ENCODE data around the gene RARB. TPM values are rescaled to one million over a fixed set of nuclear protein-coding genes. Genes with fewer than 3 reads are reported as not detected.

Gene RARB
- total and polyA plus RNA-seq, 2 of the 13 experiments (the other 11 are each of a cell fraction or from before 2014, with no cell fraction given), result 0.16 TPM; not detected in 1

- Histone ChIP-seq H3K36me3 (replicated peaks in 1 of 2; ENCODE audit: control insufficient read depth in 1 of 2, insufficient read depth in 2 of 2, low read length in 2 of 2) (no peaks in the 10 kb centered on the region), H3K4me3 (replicated peaks in 1 of 3; ENCODE audit: insufficient read depth in 1 of 3, low read depth in 2 of 3, low read length in 3 of 3) (no peak overlapping the region), H4K20me1 (ENCODE audit: insufficient read depth, low read length) (no peaks in the 10 kb centered on the region), H3K9ac (ENCODE audit: insufficient read depth, low read depth, low read length) (no peak overlapping the region), H3K4me2 (ENCODE audit: low read depth, low read length) (no peak overlapping the region), H3K79me2 (ENCODE audit: insufficient read depth, low read length) (no peaks in the 10 kb centered on the region), H3K9me3 (ENCODE audit: low read length) (no peaks in the 10 kb centered on the region), H2AFZ (ENCODE audit: low read length) (no peak overlapping the region), H3K4me1 (ENCODE audit: insufficient read depth, low read length) (no peaks in the 10 kb centered on the region), H3K27ac (ENCODE audit: extremely low read length, insufficient read depth, low read length) (no peak overlapping the region), H3K27me3 (ENCODE audit: control insufficient read depth in 1 of 2, insufficient read depth in 2 of 2, low read length in 2 of 2) (no peaks in the 10 kb centered on the region)
- BruUV-seq (replicated peaks), result no TSS peak
- no peak for ATAC-seq
- ChIA-PET POLR2A (no interaction called here), CTCF (ENCODE audit: low intra/inter-chr PET ratio, low total read pairs) (no interaction called here)
- WGBS (ENCODE audit: low lambda C conversion rate), result 58% methylated on average over 8 of the region's 8 CpGs
- intact Hi-C loops (cut with micrococcal nuclease; ENCODE audit: unreplicated experiment), result no loop called here
- DNase-seq (ENCODE audit: low spot score), result no peak
- in situ Hi-C loops (cut with HindIII; ENCODE audit: extremely low pct_ligation_motif_present, low pct_unique_long_range_greater_than_20kb), result no loop called here
- FAIRE-seq, result no peak
- TF ChIP-seq SNAI1 (CRISPR knock-in tag; IDR thresholded peaks at IDR 0.05; ENCODE audit: borderline replicate concordance) (no peak), ZNF670 (CRISPR knock-in tag; IDR thresholded peaks at IDR 0.05; ENCODE audit: borderline replicate concordance) (no peak), PAF1 (CRISPR knock-in tag; IDR thresholded peaks at IDR 0.05) (no peak), BCL3 (CRISPR knock-in tag; IDR thresholded peaks at IDR 0.05) (no peak), ZNF407 (CRISPR knock-in tag; IDR thresholded peaks at IDR 0.05; ENCODE audit: not compliant biosample characterization) (no peak), ZFP36L2 (CRISPR knock-in tag; IDR thresholded peaks at IDR 0.05) (no peak), ZSCAN9 (CRISPR knock-in tag; IDR thresholded peaks at IDR 0.05; ENCODE audit: borderline replicate concordance) (no peak), ZNF644 (CRISPR knock-in tag; IDR thresholded peaks at IDR 0.05; ENCODE audit: low read depth) (no peak), ATF2 (CRISPR knock-in tag; IDR thresholded peaks at IDR 0.05) (no peak), SP140L (CRISPR knock-in tag; IDR thresholded peaks at IDR 0.05; ENCODE audit: borderline replicate concordance) (no peak), ZNF121 (CRISPR knock-in tag; IDR thresholded peaks at IDR 0.05) (no peak), MLX (CRISPR knock-in tag; IDR thresholded peaks at IDR 0.05) (no peak), ZNF746 (CRISPR knock-in tag; IDR thresholded peaks at IDR 0.05) (no peak), ZNF335 (CRISPR knock-in tag; IDR thresholded peaks at IDR 0.05) (no peak)
These were observed 93.0 kb downstream of the RARB start for GRCh38 chr3:25520926-25521559.

All from HepG2 (cell line).